ENCODE results near the gene NGRN. TPM values are rescaled to one million over a fixed set of nuclear protein-coding genes. Genes with fewer than 3 reads are reported as not detected.
A peak's percentile ranks its signal among the peaks of the same experiment; 100 is the strongest.

Gene NGRN
- polyA plus RNA-seq, 1 donor, result 76.1 TPM

GRCh38 chr15:90309020-90309419, 43.5 kb downstream of the NGRN start:
- Histone ChIP-seq H3K27ac (ENCODE audit: low read length) (no peak overlapping the region), H3K9me3 (ENCODE audit: control insufficient read depth, low read depth, low read length) (no peaks in the 10 kb centered on the region), H3K36me3 (ENCODE audit: control insufficient read depth, insufficient read depth, low read length) (no peaks in the 10 kb centered on the region), H3K4me3 (ENCODE audit: low read length) (no peak overlapping the region), H3K4me1 (ENCODE audit: control insufficient read depth, insufficient read depth, low read length) (peaks cover 7% of the 10 kb centered on the region), H3K27me3 (ENCODE audit: control insufficient read depth, insufficient read depth, low read length) (no peaks in the 10 kb centered on the region)
- no peak for DNase-seq
- WGBS (ENCODE audit: insufficient coverage, low lambda C conversion rate), result no CpG with 5 or more reads among the region's 4 CpGs

- no CpG with 5 or more reads among the region's 5 CpGs for WGBS (ENCODE audit: insufficient coverage, low lambda C conversion rate)
- DNase-seq, result peak; percentile 58 to 79
- H3K4me1 ChIP-seq (ENCODE audit: control insufficient read depth, insufficient read depth, low read length), result peaks cover 14% of the 10 kb centered on the region
- no peaks in the 10 kb centered on the region for H3K27me3 ChIP-seq (ENCODE audit: control insufficient read depth, insufficient read depth, low read length)
- H3K4me3 ChIP-seq (ENCODE audit: low read length), result no peak overlapping the region
- no peaks in the 10 kb centered on the region for H3K36me3 ChIP-seq (ENCODE audit: control insufficient read depth, insufficient read depth, low read length)
- peak overlapping the region; percentile 89 for H3K27ac ChIP-seq (ENCODE audit: low read length)
- H3K9me3 ChIP-seq (ENCODE audit: control insufficient read depth, low read depth, low read length), result peaks cover 2% of the 10 kb centered on the region
These were observed 50.0 kb downstream of the NGRN start for GRCh38 chr15:90315278-90315982.

- no peaks in the 10 kb centered on the region for H3K36me3 ChIP-seq (ENCODE audit: control insufficient read depth, insufficient read depth, low read length)
- H3K9me3 ChIP-seq (ENCODE audit: control insufficient read depth, low read depth, low read length), result peaks cover 2% of the 10 kb centered on the region
- H3K27ac ChIP-seq (ENCODE audit: low read length), result peak overlapping the region; percentile 89
- no peak for DNase-seq
- H3K4me3 ChIP-seq (ENCODE audit: low read length), result no peak overlapping the region
- H3K27me3 ChIP-seq (ENCODE audit: control insufficient read depth, insufficient read depth, low read length), result no peaks in the 10 kb centered on the region
- WGBS (ENCODE audit: insufficient coverage, low lambda C conversion rate), result 80% methylated on average over 1 of the region's 4 CpGs
- H3K4me1 ChIP-seq (ENCODE audit: control insufficient read depth, insufficient read depth, low read length), result peaks cover 16% of the 10 kb centered on the region
These were observed 50.7 kb downstream of the NGRN start for GRCh38 chr15:90316139-90316538.

- peaks cover 16% of the 10 kb centered on the region for H3K4me1 ChIP-seq (ENCODE audit: control insufficient read depth, insufficient read depth, low read length)
- no CpG with 5 or more reads among the region's 4 CpGs for whole genome bisulfite sequencing (ENCODE audit: insufficient coverage, low lambda C conversion rate)
- DNase-seq, result no peak
These were observed 53.1 kb downstream of the NGRN start for GRCh38 chr15:90318591-90318990.

GRCh38 chr15:90320062-90320884, 54.8 kb downstream of the NGRN start:
- WGBS (ENCODE audit: insufficient coverage, low lambda C conversion rate), result no CpG with 5 or more reads among the region's 17 CpGs

More at GRCh38 chr15:90318591-90318990, 53.1 kb downstream of the NGRN start:
- no peak overlapping the region for H3K4me3 ChIP-seq (ENCODE audit: low read length)
- H3K36me3 ChIP-seq (ENCODE audit: control insufficient read depth, insufficient read depth, low read length), result no peaks in the 10 kb centered on the region
- peaks cover 2% of the 10 kb centered on the region for H3K9me3 ChIP-seq (ENCODE audit: control insufficient read depth, low read depth, low read length)
- no peaks in the 10 kb centered on the region for H3K27me3 ChIP-seq (ENCODE audit: control insufficient read depth, insufficient read depth, low read length)
- no peak overlapping the region for H3K27ac ChIP-seq (ENCODE audit: low read length)

GRCh38 chr15:90320885-90321278, 55.4 kb downstream of the NGRN start:
- H3K9me3 ChIP-seq (ENCODE audit: control insufficient read depth, low read depth, low read length), result peaks cover 2% of the 10 kb centered on the region
- H3K27me3 ChIP-seq (ENCODE audit: control insufficient read depth, insufficient read depth, low read length), result no peaks in the 10 kb centered on the region
- no peak for DNase-seq
- no peak overlapping the region for H3K27ac ChIP-seq (ENCODE audit: low read length)
- peaks cover 9% of the 10 kb centered on the region for H3K4me1 ChIP-seq (ENCODE audit: control insufficient read depth, insufficient read depth, low read length)
- no peaks in the 10 kb centered on the region for H3K36me3 ChIP-seq (ENCODE audit: control insufficient read depth, insufficient read depth, low read length)
- 71% methylated on average over 1 of the region's 1 CpG for WGBS (ENCODE audit: insufficient coverage, low lambda C conversion rate)
- no peak overlapping the region for H3K4me3 ChIP-seq (ENCODE audit: low read length)

More at GRCh38 chr15:90320062-90320884, 54.8 kb downstream of the NGRN start:
- Histone ChIP-seq H3K27me3 (ENCODE audit: control insufficient read depth, insufficient read depth, low read length) (no peaks in the 10 kb centered on the region), H3K4me1 (ENCODE audit: control insufficient read depth, insufficient read depth, low read length) (peaks cover 15% of the 10 kb centered on the region), H3K4me3 (ENCODE audit: low read length) (peak overlapping the region; percentile 11), H3K9me3 (ENCODE audit: control insufficient read depth, low read depth, low read length) (peaks cover 2% of the 10 kb centered on the region), H3K27ac (ENCODE audit: low read length) (no peak overlapping the region), H3K36me3 (ENCODE audit: control insufficient read depth, insufficient read depth, low read length) (no peaks in the 10 kb centered on the region)
- peak; percentile 84 to 85 for DNase-seq

Other genes with a start within 250 kb of the NGRN start
- gene IDH2, start 163.2 kb upstream of the NGRN start, polyA plus RNA-seq, result 85.2 TPM
- 57.7 TPM for gene SEMA4B, start 64.3 kb upstream of the NGRN start, polyA plus RNA-seq
- gene CIB1, start 31.7 kb upstream of the NGRN start, polyA plus RNA-seq, result 87.1 TPM
- 7.8 TPM for gene GDPGP1, start 31.5 kb upstream of the NGRN start, polyA plus RNA-seq
- 0.33 TPM for gene TTLL13, start 16.1 kb upstream of the NGRN start, polyA plus RNA-seq
- 6.0 TPM for gene ZNF774, start 86.6 kb downstream of the NGRN start, polyA plus RNA-seq
- 90.9 TPM for gene IQGAP1, start 122.6 kb downstream of the NGRN start, polyA plus RNA-seq